DOHH2 (cell line): Measurements from ENCODE around the gene NUDT13.

Experiments
- CTCF ChIP-seq: fragments of 200-600 bp; sonication (generic); IDR thresholded peaks from one replicate; pipeline ENCODE4 v1.5.1; 2014; ENCODE audit warnings: antibody characterized with exemption, mild to moderate bottlenecking, low read depth, low read length; ENCODE audit not compliant: poor library complexity, severe bottlenecking
- EZH2phosphoT487 ChIP-seq: fragments of 200-600 bp; sonication (generic); IDR thresholded peaks from 2 replicates; pipeline ENCODE4 v1.6.1; 2017; ENCODE audit warnings: borderline replicate concordance, mild to moderate bottlenecking, antibody characterized with exemption, low read length, moderate library complexity, mixed read lengths

- TF ChIP-seq CTCF = no peak
- TF ChIP-seq EZH2phosphoT487 = no peak
Observed at GRCh38 chr10:73172867-73173266, 62.6 kb downstream of the NUDT13 start.
